ENCODE data around the gene LARGE2. TPM values are rescaled to one million over a fixed set of nuclear protein-coding genes. Genes with fewer than 3 reads are reported as not detected.

Gene LARGE2
- total RNA-seq, 1 experiment from 2014 or later = 108 TPM

DNA sequence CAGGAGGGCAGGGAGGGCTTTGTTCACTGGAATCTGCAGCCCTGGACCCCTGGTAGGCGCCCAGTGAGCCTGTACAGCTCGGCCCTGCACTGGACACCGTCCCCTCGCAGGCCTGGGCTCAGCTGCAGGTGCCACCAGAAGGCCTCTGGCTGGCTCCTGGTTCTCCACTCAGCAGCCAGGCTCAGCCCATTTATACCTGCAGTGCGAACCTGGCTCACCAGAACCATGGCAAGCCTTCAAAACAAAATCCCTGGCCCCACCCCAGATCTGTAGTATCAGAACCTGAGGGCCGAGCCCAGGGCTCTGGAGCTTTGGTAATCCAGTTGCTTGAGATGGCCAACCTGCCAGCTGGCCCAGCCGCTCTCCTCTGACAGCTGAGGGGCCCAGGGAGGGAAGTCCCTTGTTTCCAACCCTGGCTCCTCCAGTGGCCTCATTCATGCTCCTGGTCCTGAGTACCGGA lies 14.5 kb upstream of the LARGE2 start:
- Histone ChIP-seq H2BK15ac (ENCODE audit: low read depth, low read length) (no peak overlapping the region), H4K8ac (replicated peaks; ENCODE audit: insufficient read length, low read depth, low read length) (no peak overlapping the region), H3K9ac (ENCODE audit: extremely low read depth, insufficient read length, low read length) (no peak overlapping the region), H4K5ac (ENCODE audit: insufficient read length, low read depth, low read length) (no peak overlapping the region), H4K20me1 (ENCODE audit: control insufficient read depth, insufficient read depth, insufficient read length) (no peaks in the 10 kb centered on the region), H3K79me2 (ENCODE audit: insufficient read depth, low read length) (no peaks in the 10 kb centered on the region), H3K56ac (ENCODE audit: insufficient read length, low read depth, low read length) (no peak overlapping the region), H4K91ac (ENCODE audit: insufficient read length, low read depth, low read length) (no peak overlapping the region), H2BK5ac (ENCODE audit: insufficient read length, low read length) (no peak overlapping the region), H3K4ac (ENCODE audit: low read depth, low read length) (no peak overlapping the region), H3K4me1 (ENCODE audit: insufficient read depth, low read length) (no peaks in the 10 kb centered on the region), H2AK5ac (ENCODE audit: insufficient read length, low read length) (no peak overlapping the region), H2BK120ac (ENCODE audit: low read depth, low read length, poor library complexity, severe bottlenecking) (no peak overlapping the region), H3T11ph (ENCODE audit: low read length) (no peak overlapping the region), H2AFZ (ENCODE audit: low read length) (no peak overlapping the region), H3K27me3 (ENCODE audit: insufficient read depth, low read length) (no peaks in the 10 kb centered on the region), H3K23ac (ENCODE audit: insufficient read length, low read depth, low read length) (no peak overlapping the region), H3K79me1 (ENCODE audit: insufficient read depth, low read depth, low read length, poor library complexity, severe bottlenecking) (no peaks in the 10 kb centered on the region), H3K23me2 (ENCODE audit: insufficient read length, low read depth, low read length, poor library complexity, severe bottlenecking) (no peaks in the 10 kb centered on the region), H3K27ac (ENCODE audit: insufficient read length, low read depth, low read length) (no peak overlapping the region), H3K9me3 (ENCODE audit: control insufficient read depth, low read depth, low read length) (no peaks in the 10 kb centered on the region), H3K4me2 (ENCODE audit: insufficient read depth, insufficient read length, low read length) (no peak overlapping the region), H2BK20ac (ENCODE audit: low read depth, low read length, poor library complexity, severe bottlenecking) (no peak overlapping the region), H3K14ac (ENCODE audit: insufficient read depth, low read length) (peak overlapping the region; percentile 1; the same call in 1 of the 2 replicates), H3K18ac (ENCODE audit: insufficient read length, low read depth, low read length) (no peak overlapping the region), H2BK12ac (ENCODE audit: insufficient read length, low read depth, low read length) (no peak overlapping the region)
- WGBS (ENCODE audit: extremely low coverage, insufficient read length, low lambda C conversion rate) = no CpG with 5 or more reads among the region's 8 CpGs
- no peaks in the 10 kb centered on the region for H3K9me3 Mint-ChIP-seq
- peak overlapping the region in 2 of 3 experiments; percentile 77 to 79; a peak in 3 of 7 replicates for H3K27ac Mint-ChIP-seq
- DNase-seq = no peak
- H3K27me3 Mint-ChIP-seq (ENCODE audit: low read depth) = no peaks in the 10 kb centered on the region
- peaks cover 2 to 4% of the 10 kb centered on the region in 2 experiments; a peak in 2 of 4 replicates for H3K4me1 Mint-ChIP-seq
- TF ChIP-seq, protein P1, sequence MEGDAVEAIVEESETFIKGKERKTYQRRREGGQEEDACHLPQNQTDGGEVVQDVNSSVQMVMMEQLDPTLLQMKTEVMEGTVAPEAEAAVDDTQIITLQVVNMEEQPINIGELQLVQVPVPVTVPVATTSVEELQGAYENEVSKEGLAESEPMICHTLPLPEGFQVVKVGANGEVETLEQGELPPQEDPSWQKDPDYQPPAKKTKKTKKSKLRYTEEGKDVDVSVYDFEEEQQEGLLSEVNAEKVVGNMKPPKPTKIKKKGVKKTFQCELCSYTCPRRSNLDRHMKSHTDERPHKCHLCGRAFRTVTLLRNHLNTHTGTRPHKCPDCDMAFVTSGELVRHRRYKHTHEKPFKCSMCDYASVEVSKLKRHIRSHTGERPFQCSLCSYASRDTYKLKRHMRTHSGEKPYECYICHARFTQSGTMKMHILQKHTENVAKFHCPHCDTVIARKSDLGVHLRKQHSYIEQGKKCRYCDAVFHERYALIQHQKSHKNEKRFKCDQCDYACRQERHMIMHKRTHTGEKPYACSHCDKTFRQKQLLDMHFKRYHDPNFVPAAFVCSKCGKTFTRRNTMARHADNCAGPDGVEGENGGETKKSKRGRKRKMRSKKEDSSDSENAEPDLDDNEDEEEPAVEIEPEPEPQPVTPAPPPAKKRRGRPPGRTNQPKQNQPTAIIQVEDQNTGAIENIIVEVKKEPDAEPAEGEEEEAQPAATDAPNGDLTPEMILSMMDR (conservative IDR thresholded peaks at IDR 0.05) = no peak
- peaks cover 10 to 32% (median 26%) of the 10 kb centered on the region in 3 experiments for H3K36me3 Mint-ChIP-seq (ENCODE audit: insufficient read depth in 1 of 3, low read depth in 3 of 3)
- H3K4me3 Mint-ChIP-seq = no peak overlapping the region
